CD4-positive, alpha-beta T cell (primary cell): Measurements from ENCODE around the gene FGFRL1. TPM values are rescaled to one million over a fixed set of nuclear protein-coding genes. Genes with fewer than 3 reads are reported as not detected.

ENCODE experiments used
- ATAC-seq: fragments of 200-7000 bp; cut with Tn5 transposase; one replicate; pipeline ENCODE4 v1.10.0; 2022; ENCODE audit warnings: mild to moderate bottlenecking; ENCODE audit not compliant: poor library complexity
- CTCF ChIA-PET: fragments of 350-600 bp; sonication (Branson Sonifier 250); formaldehyde crosslinking; loops from one replicate; lab custom pipeline; 2021; ENCODE audit warnings: antibody characterized with exemption, inconsistent platforms; lab: Charles Lee
- POLR2A ChIA-PET: fragments of 350-600 bp; sonication (Branson Sonifier 250); formaldehyde crosslinking; loops from one replicate; lab custom pipeline; 2021; ENCODE audit warnings: antibody characterized with exemption, inconsistent platforms; lab: Charles Lee
- DNase-seq, 14 experiments: peaks; one replicate each; pipeline ENCODE4 v3.0.0-alpha.2; 2013 to 2020; ENCODE audit warnings: mixed read lengths in 2 of 14
- H3K27ac ChIP-seq, 2 donors: one replicate each; pipeline versions ENCODE4 v1.5.1 to v1.7.0; 2013; ENCODE audit warnings: low read length in 2 of 2, low read depth in 1 of 2, mild to moderate bottlenecking in 1 of 2
- H3K27me3 ChIP-seq, 2 experiments: 1 replicate in 1 of 2; 2 replicates in 1 of 2; pipeline versions ENCODE4 v1.6.1 to v1.7.0; 2013; ENCODE audit warnings: low read length in 2 of 2, control low read depth in 1 of 2, mild to moderate bottlenecking in 1 of 2, moderate library complexity in 1 of 2; ENCODE audit not compliant: insufficient read depth in 2 of 2, control insufficient read depth in 1 of 2
- H3K36me3 ChIP-seq: one replicate; pipeline ENCODE4 v1.6.1; 2013; ENCODE audit warnings: low read length, control low read depth; ENCODE audit not compliant: insufficient read depth
- H3K4me1 ChIP-seq: one replicate; pipeline ENCODE4 v1.6.1; 2013; ENCODE audit warnings: low read length, control low read depth; ENCODE audit not compliant: insufficient read depth
- H3K4me3 ChIP-seq: one replicate; pipeline ENCODE4 v1.5.1; 2013; ENCODE audit warnings: mild to moderate bottlenecking, low read length, moderate library complexity
- H3K9me3 ChIP-seq, 2 experiments: 1 replicate in 1 of 2; 2 replicates in 1 of 2; pipeline versions ENCODE4 v1.6.1 to v1.7.0; 2013; ENCODE audit warnings: low read length in 2 of 2, mild to moderate bottlenecking in 2 of 2, control low read depth in 1 of 2, moderate library complexity in 1 of 2; ENCODE audit not compliant: control insufficient read depth in 1 of 2, insufficient read depth in 1 of 2
- H3K27ac Mint-ChIP-seq: one replicate; pipeline ENCODE4 v1.8.0; 2020; ENCODE audit warnings: mixed read lengths
- H3K27me3 Mint-ChIP-seq: one replicate; pipeline ENCODE4 v1.8.0; 2021; ENCODE audit warnings: mixed read lengths
- H3K36me3 Mint-ChIP-seq: one replicate; pipeline ENCODE4 v1.8.0; 2021; ENCODE audit warnings: low read depth, mixed read lengths
- H3K4me1 Mint-ChIP-seq: one replicate; pipeline ENCODE4 v1.8.0; 2021; ENCODE audit warnings: low read depth, mixed read lengths
- H3K4me3 Mint-ChIP-seq: one replicate; pipeline ENCODE4 v1.8.0; 2020; ENCODE audit warnings: mild to moderate bottlenecking, mixed read lengths
- H3K9me3 Mint-ChIP-seq: one replicate; pipeline ENCODE4 v1.8.0; 2020; ENCODE audit warnings: mixed read lengths
- intact Hi-C, 2 experiments: fragments of 100-400 bp; cut with DNase I in 1 of 2; cut with micrococcal nuclease in 1 of 2; formaldehyde crosslinking; loops; one replicate each; pipeline versions ENCODE4 v1.15.1 to v1.9.0; 2023 to 2025; cut with DNase I, micrococcal nuclease
- total RNA-seq, 174 experiments: library from RNA in 2 of 174; stranded (reverse) in 2 of 174; gene quantifications; one replicate each; pipeline ENCODE4 v1.2.3 and lab custom pipeline; 2021 to 2026
- TF ChIP-seq, protein P1 (sequence below): fragments of 200-600 bp; IDR thresholded peaks from one replicate; pipeline ENCODE4 v1.8.0; 2022; ENCODE audit warnings: antibody characterized with exemption, mild to moderate bottlenecking

FGFRL1 gene
- total RNA-seq, 2 experiments from 2014 or later = 21.8 to 25.0 TPM

DNA sequence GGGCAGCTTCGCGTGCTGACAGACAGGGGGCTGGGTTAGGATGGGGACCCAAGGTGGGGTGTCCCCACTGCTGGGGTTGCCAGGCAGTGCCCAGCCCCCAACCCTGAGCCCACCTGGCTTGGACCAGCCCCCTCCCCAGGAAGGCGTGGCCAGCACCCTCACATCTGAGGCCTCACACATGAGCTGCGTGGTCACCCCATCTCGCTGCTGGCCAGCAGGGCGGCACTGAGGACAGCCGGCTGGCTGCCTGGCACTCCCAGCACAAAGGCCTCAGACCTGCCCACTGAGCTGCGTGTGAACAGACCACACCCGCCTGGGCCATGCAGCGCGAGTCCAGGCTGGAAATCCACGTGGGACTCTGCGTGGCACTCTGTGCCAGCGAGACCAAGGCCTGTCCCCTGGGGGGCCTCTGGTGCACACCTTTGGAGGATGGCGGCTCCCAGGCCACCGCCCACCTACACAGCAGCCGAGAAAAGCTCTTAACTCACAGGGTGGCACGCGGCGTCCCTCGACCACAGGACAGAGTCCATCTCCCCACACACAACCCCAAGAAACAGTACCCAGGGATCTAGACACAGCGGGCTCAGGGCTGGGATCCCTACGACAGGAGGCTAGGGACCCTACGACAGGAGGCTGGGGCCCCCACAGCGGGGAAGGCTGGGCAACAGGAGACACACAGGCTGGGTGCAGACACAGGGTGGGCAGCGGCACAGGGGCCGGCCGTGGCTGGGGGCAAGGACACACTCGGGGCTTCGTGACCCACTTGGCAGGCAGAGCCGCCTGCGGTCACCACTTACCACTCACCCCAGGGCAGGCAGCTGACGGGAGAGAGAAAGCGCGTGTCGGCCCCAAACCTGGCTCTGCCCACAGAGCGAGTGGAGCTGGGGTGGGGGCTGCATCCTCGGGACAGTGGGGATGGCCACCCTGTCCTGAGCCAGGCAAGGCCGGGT lies 47.9 kb upstream of the FGFRL1 start:
- H3K27ac Mint-ChIP-seq = no peak overlapping the region
- CTCF ChIA-PET = no interaction called here
- TF ChIP-seq, protein P1, sequence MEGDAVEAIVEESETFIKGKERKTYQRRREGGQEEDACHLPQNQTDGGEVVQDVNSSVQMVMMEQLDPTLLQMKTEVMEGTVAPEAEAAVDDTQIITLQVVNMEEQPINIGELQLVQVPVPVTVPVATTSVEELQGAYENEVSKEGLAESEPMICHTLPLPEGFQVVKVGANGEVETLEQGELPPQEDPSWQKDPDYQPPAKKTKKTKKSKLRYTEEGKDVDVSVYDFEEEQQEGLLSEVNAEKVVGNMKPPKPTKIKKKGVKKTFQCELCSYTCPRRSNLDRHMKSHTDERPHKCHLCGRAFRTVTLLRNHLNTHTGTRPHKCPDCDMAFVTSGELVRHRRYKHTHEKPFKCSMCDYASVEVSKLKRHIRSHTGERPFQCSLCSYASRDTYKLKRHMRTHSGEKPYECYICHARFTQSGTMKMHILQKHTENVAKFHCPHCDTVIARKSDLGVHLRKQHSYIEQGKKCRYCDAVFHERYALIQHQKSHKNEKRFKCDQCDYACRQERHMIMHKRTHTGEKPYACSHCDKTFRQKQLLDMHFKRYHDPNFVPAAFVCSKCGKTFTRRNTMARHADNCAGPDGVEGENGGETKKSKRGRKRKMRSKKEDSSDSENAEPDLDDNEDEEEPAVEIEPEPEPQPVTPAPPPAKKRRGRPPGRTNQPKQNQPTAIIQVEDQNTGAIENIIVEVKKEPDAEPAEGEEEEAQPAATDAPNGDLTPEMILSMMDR = no peak
- no peaks in the 10 kb centered on the region for H3K9me3 Mint-ChIP-seq
- peaks cover 13% of the 10 kb centered on the region for H3K36me3 ChIP-seq
- H3K4me3 Mint-ChIP-seq = no peak overlapping the region
- intact Hi-C loops = no loop called here
- ATAC-seq (no peak), DNase-seq (peak in 2 of 14 experiments; percentile 4 to 22)
- H3K4me3 ChIP-seq = no peak overlapping the region
- H3K27me3 ChIP-seq = peaks cover 0 to 2% of the 10 kb centered on the region in 2 experiments
- peaks cover 0 to 4% of the 10 kb centered on the region in 2 experiments for H3K9me3 ChIP-seq
- no peak overlapping the region for H3K27ac ChIP-seq
- H3K4me1 ChIP-seq = peaks cover 7% of the 10 kb centered on the region
- no peaks in the 10 kb centered on the region for H3K27me3 Mint-ChIP-seq
- POLR2A ChIA-PET = no interaction called here
- H3K4me1 Mint-ChIP-seq = no peaks in the 10 kb centered on the region
- peaks cover 23% of the 10 kb centered on the region for H3K36me3 Mint-ChIP-seq

DNA sequence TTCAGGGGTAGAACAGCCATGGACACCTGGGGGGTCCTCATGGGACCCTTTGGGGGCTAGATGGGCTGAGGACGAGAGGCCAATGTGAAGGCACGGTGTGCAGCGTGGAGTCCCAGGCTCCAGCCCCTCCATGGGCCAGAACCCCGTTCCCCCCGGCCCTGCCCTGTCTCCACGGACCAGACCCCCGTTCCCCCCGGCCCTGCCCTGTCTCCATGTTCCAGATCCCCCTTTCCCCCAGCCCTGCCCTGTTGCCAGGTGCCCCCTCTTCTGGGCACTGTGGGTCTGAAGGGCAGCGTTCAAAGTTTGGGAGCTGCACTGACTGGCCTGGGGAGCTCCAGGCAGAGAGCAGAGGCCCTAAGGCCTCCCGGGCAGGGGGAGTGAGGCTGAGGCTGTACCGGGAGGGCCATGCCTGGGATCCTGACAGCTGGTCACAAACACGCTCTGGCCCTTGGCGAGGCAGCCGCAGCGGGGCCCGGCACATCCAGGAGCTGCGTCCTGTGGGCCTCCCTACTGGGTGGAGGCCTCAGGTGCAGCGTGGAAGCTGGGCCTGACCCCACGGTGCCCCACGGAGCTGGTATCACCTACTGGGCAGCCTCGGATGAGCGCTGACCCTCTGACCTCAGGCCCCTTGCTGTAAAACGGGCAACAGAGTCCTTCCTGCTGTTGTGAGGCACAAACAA lies 46.9 kb upstream of the FGFRL1 start:
- H3K27ac Mint-ChIP-seq = no peak overlapping the region
- H3K36me3 ChIP-seq = peaks cover 13% of the 10 kb centered on the region

DNA sequence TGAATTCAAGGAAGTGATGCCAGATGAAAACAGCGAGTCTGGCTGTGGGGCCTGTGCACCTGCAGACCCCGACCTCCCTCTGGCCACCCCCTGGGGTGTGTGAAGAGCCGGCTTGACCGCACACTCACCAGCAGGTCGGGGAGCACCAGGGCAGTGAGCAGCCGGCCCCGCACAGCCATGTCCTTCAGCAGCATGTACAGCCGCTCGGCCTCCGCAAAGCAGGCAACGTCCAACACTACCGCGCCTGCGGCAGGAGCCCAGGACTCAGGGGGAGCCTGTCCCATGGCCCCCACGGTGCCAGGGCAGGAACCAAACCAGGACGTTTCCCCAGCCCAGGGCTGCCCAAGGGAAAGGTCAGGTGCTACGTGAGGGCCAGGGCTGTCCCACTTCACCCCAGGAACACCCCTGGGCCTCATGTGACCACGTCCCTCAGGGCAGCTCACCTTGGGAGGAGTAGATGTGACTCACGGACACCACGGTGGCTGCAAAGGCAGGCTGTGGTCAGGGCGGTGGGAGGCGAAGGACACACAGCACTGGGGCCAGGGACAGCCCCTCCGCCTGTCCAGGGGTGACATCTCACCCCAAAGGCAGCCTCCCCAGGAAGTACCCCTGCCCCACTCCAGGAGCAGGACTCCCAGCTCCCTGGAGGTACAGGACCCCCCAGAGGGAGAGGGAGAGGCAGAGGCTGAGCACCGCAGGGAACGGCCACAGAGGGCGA lies 46.2 kb upstream of the FGFRL1 start:
- peaks cover 0 to 4% of the 10 kb centered on the region in 2 experiments for H3K9me3 ChIP-seq
- Mint-ChIP-seq H3K4me3 (no peak overlapping the region), H3K27me3 (no peaks in the 10 kb centered on the region), H3K4me1 (no peaks in the 10 kb centered on the region), H3K36me3 (peaks cover 13% of the 10 kb centered on the region), H3K27ac (no peak overlapping the region), H3K9me3 (no peaks in the 10 kb centered on the region)
- H3K27me3 ChIP-seq = peaks cover 0 to 2% of the 10 kb centered on the region in 2 experiments
- peaks cover 8% of the 10 kb centered on the region for H3K4me1 ChIP-seq
- DNase-seq (no peak), ATAC-seq (no peak)
- POLR2A ChIA-PET = no interaction called here
- H3K4me3 ChIP-seq = no peak overlapping the region
- TF ChIP-seq, protein P1 = no peak
- H3K27ac ChIP-seq = no peak overlapping the region
- peaks cover 13% of the 10 kb centered on the region for H3K36me3 ChIP-seq
- intact Hi-C loops = no loop called here
- CTCF ChIA-PET = no interaction called here

More for the DNA sequence above, 46.9 kb upstream of the FGFRL1 start:
- ATAC-seq (no peak), DNase-seq (peak in 1 of 14 experiments; percentile 5)
- Mint-ChIP-seq H3K27me3 (no peaks in the 10 kb centered on the region), H3K9me3 (no peaks in the 10 kb centered on the region), H3K4me3 (no peak overlapping the region), H3K4me1 (no peaks in the 10 kb centered on the region), H3K36me3 (peaks cover 17% of the 10 kb centered on the region)
- POLR2A ChIA-PET = no interaction called here
- Histone ChIP-seq H3K9me3 (peaks cover 0 to 4% of the 10 kb centered on the region in 2 experiments), H3K4me1 (peaks cover 8% of the 10 kb centered on the region), H3K27me3 (peaks cover 0 to 2% of the 10 kb centered on the region in 2 experiments), H3K4me3 (no peak overlapping the region), H3K27ac (no peak overlapping the region)
- TF ChIP-seq, protein P1 = no peak
- CTCF ChIA-PET = no interaction called here
- intact Hi-C loops = no loop called here
